ENCODE data around the gene OPRM1.
"Not testable (repeated sequence)": the region's sequence is repeated elsewhere in the genome, so short reads cannot be mapped to it uniquely, and the experiment has no call there.

GRCh38 chr6:154241061-154241460 is 202.0 kb downstream of the OPRM1 start:
- not testable (repeated sequence) for TF ChIP-seq SPI1 (IDR thresholded peaks at IDR 0.05; ENCODE audit: borderline replicate concordance, low read depth); CTCF (IDR thresholded peaks at IDR 0.05; ENCODE audit: insufficient read depth, low read length)

Measured in HL-60 (cell line).